T-helper 1 cell treated with Interleukin-12 subunit alpha and Interleukin-12 subunit beta and Interleukin-4 antibody, amounts not matched to agents 30 ng/mL and 1 ng/mL, for 36 hours (primary cell): Measurements from ENCODE around the gene SCRN1. TPM values are rescaled to one million over a fixed set of nuclear protein-coding genes. Genes with fewer than 3 reads are reported as not detected.
"Not testable (repeated sequence)": the region's sequence is repeated elsewhere in the genome, so short reads cannot be mapped to it uniquely, and the experiment has no call there.

Experiments used
- intact Hi-C: fragments of 100-400 bp; cut with micrococcal nuclease; formaldehyde crosslinking; loops from one replicate; pipeline ENCODE4 v1.15.1; 2024
- total RNA-seq: library from RNA; stranded (reverse); gene quantifications from 2 replicates; pipeline ENCODE4 v1.2.3, GENCODE V29; 2022

The SCRN1 gene
- total RNA-seq, 1 donor from 2014 or later, result 1.0 TPM

- intact Hi-C loops, result no loop called here
Observed at GRCh38 chr7:29893351-29893965, 96.1 kb downstream of the SCRN1 start.

GRCh38 chr7:29892231-29892630 is 97.4 kb downstream of the SCRN1 start:
- intact Hi-C loops, result no loop called here

GRCh38 chr7:29891766-29892165 is 97.8 kb downstream of the SCRN1 start:
- intact Hi-C loops, result no loop called here

GRCh38 chr7:29890786-29891185 is 98.8 kb downstream of the SCRN1 start:
- intact Hi-C loops, result not testable (repeated sequence)

- intact Hi-C loops, result no loop called here
Observed at GRCh38 chr7:29890251-29890650, 99.3 kb downstream of the SCRN1 start.

- intact Hi-C loops, result no loop called here
Observed at GRCh38 chr7:29889288-29889687, 100.3 kb downstream of the SCRN1 start.

- intact Hi-C loops, result no loop called here
Observed at GRCh38 chr7:29888006-29888405, 101.6 kb downstream of the SCRN1 start.

- intact Hi-C loops, result no loop called here
Observed at GRCh38 chr7:29886827-29887226, 102.8 kb downstream of the SCRN1 start.

- intact Hi-C loops, result no loop called here
Observed at GRCh38 chr7:29885626-29886025, 104.0 kb downstream of the SCRN1 start.

- intact Hi-C loops, result no loop called here
Observed at GRCh38 chr7:29884399-29885272, 105.0 kb downstream of the SCRN1 start.

GRCh38 chr7:29883462-29884398 is 105.9 kb downstream of the SCRN1 start:
- intact Hi-C loops, result no loop called here

GRCh38 chr7:29882481-29882880 is 107.1 kb downstream of the SCRN1 start:
- intact Hi-C loops, result no loop called here

GRCh38 chr7:29881724-29882123 is 107.9 kb downstream of the SCRN1 start:
- intact Hi-C loops, result no loop called here

- intact Hi-C loops, result loop anchor here (2.0 kb wide), 1 partner anchor 685 kb away; no protein-coding TSS in a partner anchor
Observed at GRCh38 chr7:29879609-29880008, 110.0 kb downstream of the SCRN1 start.

GRCh38 chr7:29878081-29878688 is 111.4 kb downstream of the SCRN1 start:
- intact Hi-C loops, result loop anchor here (1.0 to 2.0 kb wide), 3 partner anchors 184 to 687 kb away; no protein-coding TSS in a partner anchor

- intact Hi-C loops, result no loop called here
Observed at GRCh38 chr7:29877196-29877595, 112.4 kb downstream of the SCRN1 start.

- intact Hi-C loops, result no loop called here
Observed at GRCh38 chr7:29875741-29876140, 113.9 kb downstream of the SCRN1 start.

- intact Hi-C loops, result no loop called here
Observed at GRCh38 chr7:29873644-29874294, 115.8 kb downstream of the SCRN1 start.

GRCh38 chr7:29871787-29872398 is 117.7 kb downstream of the SCRN1 start:
- intact Hi-C loops, result no loop called here
